GM23248 (cell line): ENCODE results near the gene FBLIM1.

Source experiments
- EZH2 ChIP-seq: fragments of 200-600 bp; sonication (generic); IDR thresholded peaks from 2 replicates; pipeline ENCODE4 v1.6.1; 2018; ENCODE audit warnings: antibody characterized with exemption, mild to moderate bottlenecking; ENCODE audit not compliant: insufficient read depth, poor library complexity, severe bottlenecking
- EZH2phosphoT487 ChIP-seq: fragments of 200-600 bp; sonication (generic); IDR thresholded peaks from 2 replicates; pipeline ENCODE4 v1.6.1; 2018; ENCODE audit warnings: antibody characterized with exemption, moderate library complexity, mild to moderate bottlenecking, low read depth; ENCODE audit not compliant: insufficient read depth

DNA sequence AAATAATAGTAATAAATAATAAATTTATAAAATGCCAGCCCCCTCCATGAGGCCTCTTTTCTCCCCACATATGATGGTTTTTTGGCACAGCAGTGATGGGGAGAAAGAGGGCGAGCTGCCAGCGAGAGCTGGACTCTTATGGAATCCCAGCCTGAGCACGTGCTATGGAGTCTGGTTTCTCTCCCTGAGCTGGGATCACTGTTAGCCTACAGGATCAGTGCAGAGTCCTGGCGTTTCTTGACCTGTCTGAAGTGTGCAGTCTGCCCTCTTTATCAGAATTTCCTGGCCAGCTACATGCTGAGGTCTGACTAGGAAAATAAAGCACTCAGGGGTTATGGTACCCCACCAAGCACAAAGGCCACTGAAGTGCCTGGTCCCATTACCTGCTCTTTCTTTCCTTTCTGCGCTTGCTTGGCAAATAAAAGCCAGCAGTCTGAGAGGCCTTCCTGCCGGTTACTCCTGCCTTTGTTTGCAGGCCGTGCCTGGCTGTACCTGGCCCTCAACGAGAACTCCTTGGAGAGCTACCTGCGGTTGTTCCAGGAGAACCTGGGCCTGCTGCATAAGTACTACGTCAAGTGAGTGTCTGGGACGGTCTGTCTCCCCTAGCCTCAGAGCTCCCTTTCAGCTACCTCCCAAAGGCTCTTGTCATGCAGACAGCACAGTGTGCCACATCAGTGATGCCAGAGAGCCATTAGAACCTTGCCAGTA lies 41.0 kb upstream of the FBLIM1 start:
- no peak for TF ChIP-seq EZH2
- TF ChIP-seq EZH2phosphoT487, result no peak
